ENCODE measurements around the gene ARPC2.
A peak's percentile ranks its signal among the peaks of the same experiment; 100 is the strongest.

The ARPC2 gene

GRCh38 chr2:218264773-218265561 lies 48.0 kb downstream of the ARPC2 start:
- no peak overlapping the region for H3K4me3 ChIP-seq (ENCODE audit: low read depth, low read length)
- TF ChIP-seq, protein P1, sequence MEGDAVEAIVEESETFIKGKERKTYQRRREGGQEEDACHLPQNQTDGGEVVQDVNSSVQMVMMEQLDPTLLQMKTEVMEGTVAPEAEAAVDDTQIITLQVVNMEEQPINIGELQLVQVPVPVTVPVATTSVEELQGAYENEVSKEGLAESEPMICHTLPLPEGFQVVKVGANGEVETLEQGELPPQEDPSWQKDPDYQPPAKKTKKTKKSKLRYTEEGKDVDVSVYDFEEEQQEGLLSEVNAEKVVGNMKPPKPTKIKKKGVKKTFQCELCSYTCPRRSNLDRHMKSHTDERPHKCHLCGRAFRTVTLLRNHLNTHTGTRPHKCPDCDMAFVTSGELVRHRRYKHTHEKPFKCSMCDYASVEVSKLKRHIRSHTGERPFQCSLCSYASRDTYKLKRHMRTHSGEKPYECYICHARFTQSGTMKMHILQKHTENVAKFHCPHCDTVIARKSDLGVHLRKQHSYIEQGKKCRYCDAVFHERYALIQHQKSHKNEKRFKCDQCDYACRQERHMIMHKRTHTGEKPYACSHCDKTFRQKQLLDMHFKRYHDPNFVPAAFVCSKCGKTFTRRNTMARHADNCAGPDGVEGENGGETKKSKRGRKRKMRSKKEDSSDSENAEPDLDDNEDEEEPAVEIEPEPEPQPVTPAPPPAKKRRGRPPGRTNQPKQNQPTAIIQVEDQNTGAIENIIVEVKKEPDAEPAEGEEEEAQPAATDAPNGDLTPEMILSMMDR (IDR thresholded peaks at IDR 0.05; ENCODE audit: low read depth, low read length) = no peak

DNA sequence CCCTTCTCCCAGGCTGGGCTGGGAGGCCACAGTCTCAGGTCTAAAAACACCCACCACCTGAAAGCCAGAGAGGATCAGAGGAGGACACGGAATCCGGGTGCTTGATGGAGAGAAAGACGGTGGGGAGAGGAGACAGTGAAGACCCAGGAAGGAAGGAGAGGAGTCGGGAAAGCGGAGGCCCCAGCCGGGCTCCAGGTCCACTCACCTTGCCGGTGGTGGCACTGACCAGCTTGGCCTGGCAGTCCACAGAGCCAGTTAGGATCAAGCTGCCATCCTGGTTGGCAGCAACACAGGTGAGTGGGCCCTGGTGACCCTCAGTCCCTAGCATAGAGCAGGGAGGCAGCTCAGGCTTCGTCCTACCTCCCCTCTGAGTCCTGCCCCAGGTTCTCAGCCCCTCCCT lies 48.6 kb downstream of the ARPC2 start:
- H3K4me3 ChIP-seq (ENCODE audit: low read depth, low read length) = no peak overlapping the region
- TF ChIP-seq, protein P1 (IDR thresholded peaks at IDR 0.05; ENCODE audit: low read depth, low read length) = no peak

- no peak overlapping the region for H3K4me3 ChIP-seq (ENCODE audit: low read depth, low read length)
- TF ChIP-seq, protein P1 (IDR thresholded peaks at IDR 0.05; ENCODE audit: low read depth, low read length) = no peak
These were observed 49.5 kb downstream of the ARPC2 start for GRCh38 chr2:218266316-218266979.

GRCh38 chr2:218267259-218267658 lies 50.3 kb downstream of the ARPC2 start:
- TF ChIP-seq, protein P1 (IDR thresholded peaks at IDR 0.05; ENCODE audit: low read depth, low read length) = no peak
- no peak overlapping the region for H3K4me3 ChIP-seq (ENCODE audit: low read depth, low read length)

DNA sequence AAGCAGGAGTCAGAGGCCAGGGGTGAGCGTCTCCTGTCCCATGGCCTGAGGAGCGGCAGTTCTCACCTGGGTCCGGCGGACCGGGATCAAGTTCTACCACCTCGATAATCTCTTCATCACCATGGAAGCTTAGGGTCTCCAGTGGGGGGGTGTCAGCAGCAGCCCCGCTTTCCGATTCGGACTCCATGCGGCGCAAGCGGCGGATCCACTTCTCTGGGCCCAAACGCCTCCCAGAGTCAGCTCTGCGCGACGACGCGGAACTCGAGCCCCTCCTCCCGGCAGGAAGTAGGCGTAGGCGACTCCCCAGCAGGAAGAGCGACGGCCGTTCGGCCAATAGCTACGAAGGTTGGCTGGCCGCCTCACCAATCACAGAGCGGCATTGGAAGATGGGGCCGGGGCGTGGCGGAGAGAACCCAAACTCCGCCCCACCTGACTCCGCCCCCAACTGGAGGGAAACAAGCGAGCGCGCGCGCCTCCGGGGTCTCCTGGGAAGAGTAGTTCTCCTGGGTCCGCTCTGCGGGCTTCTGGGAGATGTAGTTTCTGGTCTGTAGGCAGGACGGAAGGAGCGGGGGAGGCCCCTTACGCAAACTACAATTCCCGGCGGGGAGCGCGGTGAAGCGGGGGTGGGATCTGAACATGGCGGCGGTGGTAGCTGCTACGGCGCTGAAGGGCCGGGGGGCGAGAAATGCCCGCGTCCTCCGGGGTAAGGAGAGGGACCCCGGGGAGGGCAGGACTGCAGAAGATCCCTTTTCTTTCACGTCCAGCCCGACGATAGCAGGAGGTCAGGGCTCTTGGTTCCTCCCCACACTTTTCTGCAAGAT lies 53.1 kb downstream of the ARPC2 start, which contains the start of the genes AAMP and PNKD:
TSS of gene AAMP (minus strand) at position 238 of the 821 bp plus-strand sequence. CDS start at position 187, 51 bp downstream.
TSS of gene PNKD (plus strand) at position 620 of the 821 bp plus-strand sequence. CDS start at position 637, 17 bp downstream.
- H3K4me3 ChIP-seq (ENCODE audit: low read depth, low read length) = peak within 1 kb of the TSS; percentile 98
- TF ChIP-seq, protein P1 (IDR thresholded peaks at IDR 0.05; ENCODE audit: low read depth, low read length) = no peak

DNA sequence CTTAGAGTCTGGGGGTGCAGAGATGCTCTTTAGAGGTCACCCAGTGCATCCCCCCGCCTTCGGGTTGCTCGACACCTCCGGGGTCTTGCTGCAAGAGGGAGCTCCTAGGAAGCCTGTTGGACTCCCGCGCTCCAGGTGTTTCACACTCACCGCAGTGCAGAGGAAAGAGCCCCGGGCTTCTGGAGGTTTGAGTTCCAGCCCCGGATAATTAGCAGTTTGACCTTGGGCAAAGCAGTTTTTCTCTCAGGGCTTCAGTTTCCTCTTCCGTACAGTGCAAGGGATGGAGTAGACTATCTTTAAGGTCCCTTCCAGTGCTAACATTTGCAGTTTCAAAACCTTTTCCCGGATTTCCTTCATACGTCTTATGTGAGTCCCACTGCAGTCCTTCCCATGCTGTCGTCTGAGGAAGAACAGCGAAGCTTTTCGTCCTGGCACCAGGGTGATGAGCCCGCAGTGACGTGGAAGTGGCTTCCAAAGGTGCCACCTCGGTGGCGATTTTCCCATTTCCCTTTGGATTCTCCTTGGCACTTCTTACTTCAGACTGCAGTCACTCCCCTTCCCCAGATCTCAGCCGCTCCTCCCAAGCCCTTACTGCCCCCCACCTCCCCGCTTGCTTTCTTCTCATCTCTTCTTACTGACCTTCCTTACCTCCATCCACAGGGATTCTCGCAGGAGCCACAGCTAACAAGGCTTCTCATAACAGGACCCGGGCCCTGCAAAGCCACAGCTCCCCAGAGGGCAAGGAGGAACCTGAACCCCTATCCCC lies 53.9 kb downstream of the ARPC2 start:
- peak overlapping the region; percentile 98 for H3K4me3 ChIP-seq (ENCODE audit: low read depth, low read length)
- TF ChIP-seq, protein P1 (IDR thresholded peaks at IDR 0.05; ENCODE audit: low read depth, low read length) = no peak
